ENCODE data around the gene RANBP3. TPM values are rescaled to one million over a fixed set of nuclear protein-coding genes. Genes with fewer than 3 reads are reported as not detected.

RANBP3 gene
- total and polyA plus RNA-seq, 2 of the 8 experiments (the other 6 are each of a cell fraction or from before 2014, with no cell fraction given) = 95.4 to 122 TPM

DNA sequence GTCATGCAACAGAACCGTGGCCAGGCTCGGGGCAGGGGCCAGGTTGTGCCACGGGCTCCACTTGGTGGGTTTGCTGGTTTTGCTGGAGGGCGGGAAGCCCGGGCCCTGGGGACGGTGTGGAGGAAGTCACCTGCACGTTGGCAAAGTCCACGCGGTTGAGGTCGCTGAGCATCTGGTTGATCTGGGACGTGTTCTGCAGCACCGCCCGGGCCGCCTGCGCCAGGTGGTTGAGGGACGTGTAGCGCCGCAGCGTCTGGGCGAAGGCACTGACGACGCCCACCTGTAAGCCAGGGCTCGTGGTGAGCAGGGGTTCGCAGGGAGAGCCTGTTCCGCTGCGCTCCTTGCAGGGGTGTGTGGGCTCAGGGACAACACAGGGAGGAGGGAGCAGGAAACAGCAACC, 24.7 kb upstream of the RANBP3 start (continued):
- TF ChIP-seq CHD7 (IDR thresholded peaks at IDR 0.05; ENCODE audit: insufficient replicate concordance, low read length) = no peak

All from H1 (cell line).